ENCODE results near the gene TBC1D26. TPM values are rescaled to one million over a fixed set of nuclear protein-coding genes. Genes with fewer than 3 reads are reported as not detected.
"Not testable (repeated sequence)": the region's sequence is repeated elsewhere in the genome, so short reads cannot be mapped to it uniquely, and the experiment has no call there.

Gene TBC1D26
- polyA plus RNA-seq, 2 donors = 0.05 to 0.06 TPM

GRCh38 chr17:15779119-15779518, 47.0 kb downstream of the TBC1D26 start:
- H3K9me3 ChIP-seq (ENCODE audit: control insufficient read depth in 2 of 2, insufficient read depth in 1 of 2, low read depth in 1 of 2, low read length in 1 of 2) = no peaks in the 10 kb centered on the region

GRCh38 chr17:15780188-15780587, 48.1 kb downstream of the TBC1D26 start:
- no peak overlapping the region for H3K27ac ChIP-seq (ENCODE audit: low read depth in 2 of 2, low read length in 1 of 2)
- H3K36me3 ChIP-seq (ENCODE audit: control insufficient read depth in 2 of 2, insufficient read depth in 2 of 2, low read length in 1 of 2) = no peaks in the 10 kb centered on the region
- no peaks in the 10 kb centered on the region for H3K27me3 ChIP-seq (ENCODE audit: control insufficient read depth in 1 of 2, insufficient read depth in 2 of 2, low read length in 2 of 2)
- H3K4me1 ChIP-seq (ENCODE audit: control insufficient read depth in 2 of 2, insufficient read depth in 2 of 2, low read length in 1 of 2) = no peaks in the 10 kb centered on the region
- H3K9me3 ChIP-seq (ENCODE audit: control insufficient read depth in 2 of 2, insufficient read depth in 1 of 2, low read depth in 1 of 2, low read length in 1 of 2) = no peaks in the 10 kb centered on the region
- H3K4me3 ChIP-seq (ENCODE audit: low read depth in 1 of 2, low read length in 2 of 2) = no peak overlapping the region

More at GRCh38 chr17:15779119-15779518, 47.0 kb downstream of the TBC1D26 start:
- Histone ChIP-seq H3K36me3 (ENCODE audit: control insufficient read depth in 2 of 2, insufficient read depth in 2 of 2, low read length in 1 of 2) (no peaks in the 10 kb centered on the region), H3K4me3 (ENCODE audit: low read depth in 1 of 2, low read length in 2 of 2) (no peak overlapping the region), H3K27ac (ENCODE audit: low read depth in 2 of 2, low read length in 1 of 2) (no peak overlapping the region), H3K4me1 (ENCODE audit: control insufficient read depth in 2 of 2, insufficient read depth in 2 of 2, low read length in 1 of 2) (no peaks in the 10 kb centered on the region), H3K27me3 (ENCODE audit: control insufficient read depth in 1 of 2, insufficient read depth in 2 of 2, low read length in 2 of 2) (no peaks in the 10 kb centered on the region)
- WGBS, 2 donors = 79 to 86% methylated on average over 1 of the region's 1 CpG

DNA sequence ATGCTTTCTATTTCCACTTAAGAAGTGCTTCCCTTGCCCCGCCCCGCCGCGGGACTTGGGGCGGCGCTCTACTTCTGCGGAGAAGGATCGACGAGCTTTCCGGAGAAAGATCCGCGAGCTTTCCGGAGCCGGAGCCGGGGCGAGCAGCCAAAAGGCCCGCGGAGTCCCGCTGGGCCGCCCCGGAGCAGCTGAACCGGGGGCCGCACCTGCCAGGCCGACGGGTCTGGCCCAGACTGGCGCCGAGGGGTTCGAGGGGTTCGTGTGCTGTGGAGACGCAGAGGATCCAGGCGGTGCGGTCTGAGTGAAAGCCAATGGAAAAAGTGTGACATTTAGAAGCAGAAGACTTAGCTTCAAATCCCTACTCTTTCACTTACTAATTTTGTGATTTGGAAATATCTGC, 50.8 kb downstream of the TBC1D26 start:
- Histone ChIP-seq H3K4me3 (ENCODE audit: low read depth in 1 of 2, low read length in 2 of 2) (peak overlapping the region; percentile 37 to 45), H3K27ac (ENCODE audit: low read depth in 2 of 2, low read length in 1 of 2) (peak overlapping the region; percentile 29 to 58), H3K4me1 (ENCODE audit: control insufficient read depth in 2 of 2, insufficient read depth in 2 of 2, low read length in 1 of 2) (no peaks in the 10 kb centered on the region), H3K36me3 (ENCODE audit: control insufficient read depth in 2 of 2, insufficient read depth in 2 of 2, low read length in 1 of 2) (no peaks in the 10 kb centered on the region), H3K27me3 (ENCODE audit: control insufficient read depth in 1 of 2, insufficient read depth in 2 of 2, low read length in 2 of 2) (no peaks in the 10 kb centered on the region), H3K9me3 (ENCODE audit: control insufficient read depth in 2 of 2, insufficient read depth in 1 of 2, low read depth in 1 of 2, low read length in 1 of 2) (no peaks in the 10 kb centered on the region)
- WGBS, 2 donors = 9% methylated on average over 32 of the region's 32 CpGs

GRCh38 chr17:15783461-15783860, 51.4 kb downstream of the TBC1D26 start:
- H3K27me3 ChIP-seq (ENCODE audit: control insufficient read depth in 1 of 2, insufficient read depth in 2 of 2, low read length in 2 of 2) = no peaks in the 10 kb centered on the region
- 74 to 80% methylated on average over 2 of the region's 2 CpGs for WGBS, 2 donors
- no peak overlapping the region for H3K27ac ChIP-seq (ENCODE audit: low read depth in 2 of 2, low read length in 1 of 2)

GRCh38 chr17:15784351-15784750, 52.3 kb downstream of the TBC1D26 start:
- H3K27ac ChIP-seq (ENCODE audit: low read depth in 2 of 2, low read length in 1 of 2); H3K27me3 ChIP-seq (ENCODE audit: control insufficient read depth in 1 of 2, insufficient read depth in 2 of 2, low read length in 2 of 2); H3K36me3 ChIP-seq (ENCODE audit: control insufficient read depth in 2 of 2, insufficient read depth in 2 of 2, low read length in 1 of 2); H3K4me1 ChIP-seq (ENCODE audit: control insufficient read depth in 2 of 2, insufficient read depth in 2 of 2, low read length in 1 of 2); H3K4me3 ChIP-seq (ENCODE audit: low read depth in 1 of 2, low read length in 2 of 2); H3K9me3 ChIP-seq (ENCODE audit: control insufficient read depth in 2 of 2, insufficient read depth in 1 of 2, low read depth in 1 of 2, low read length in 1 of 2): not testable (repeated sequence)
- WGBS, 2 donors = 69 to 72% methylated on average over 2 of the region's 2 CpGs

More at GRCh38 chr17:15783461-15783860, 51.4 kb downstream of the TBC1D26 start:
- no peaks in the 10 kb centered on the region for H3K9me3 ChIP-seq (ENCODE audit: control insufficient read depth in 2 of 2, insufficient read depth in 1 of 2, low read depth in 1 of 2, low read length in 1 of 2)
- H3K4me3 ChIP-seq (ENCODE audit: low read depth in 1 of 2, low read length in 2 of 2) = no peak overlapping the region
- no peaks in the 10 kb centered on the region for H3K36me3 ChIP-seq (ENCODE audit: control insufficient read depth in 2 of 2, insufficient read depth in 2 of 2, low read length in 1 of 2)
- H3K4me1 ChIP-seq (ENCODE audit: control insufficient read depth in 2 of 2, insufficient read depth in 2 of 2, low read length in 1 of 2) = no peaks in the 10 kb centered on the region

DNA sequence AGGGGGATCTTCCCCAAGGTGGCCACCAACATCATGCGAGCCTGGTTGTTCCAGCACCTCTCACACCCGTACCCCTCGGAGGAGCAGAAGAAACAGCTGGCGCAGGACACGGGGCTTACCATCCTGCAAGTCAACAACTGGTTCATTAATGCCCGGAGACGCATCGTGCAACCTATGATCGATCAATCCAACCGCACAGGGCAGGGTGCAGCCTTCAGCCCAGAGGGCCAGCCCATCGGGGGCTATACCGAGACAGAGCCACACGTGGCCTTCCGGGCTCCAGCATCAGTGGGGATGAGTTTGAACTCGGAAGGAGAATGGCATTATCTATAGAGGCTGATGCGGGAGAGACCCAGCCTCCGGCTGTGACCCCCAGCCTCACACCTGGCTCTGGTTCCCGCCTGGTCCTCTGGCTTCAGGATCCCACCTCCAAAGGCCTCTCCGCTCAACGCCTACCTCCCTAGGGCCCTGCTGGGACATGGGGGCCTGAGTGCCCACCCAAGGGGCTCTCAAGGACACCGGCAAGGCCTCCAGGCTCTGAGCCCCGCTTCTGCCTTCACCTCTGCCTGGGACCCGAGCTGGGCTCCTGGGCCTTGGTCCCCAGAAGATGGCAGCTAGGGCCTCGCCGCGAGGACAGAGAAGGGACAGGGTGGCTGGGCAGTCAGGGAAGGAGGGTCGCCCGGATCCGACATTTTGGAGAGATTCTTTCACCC, 55.4 kb downstream of the TBC1D26 start:
- not testable (repeated sequence) for H3K9me3 ChIP-seq (ENCODE audit: control insufficient read depth in 2 of 2, insufficient read depth in 1 of 2, low read depth in 1 of 2, low read length in 1 of 2); H3K36me3 ChIP-seq (ENCODE audit: control insufficient read depth in 2 of 2, insufficient read depth in 2 of 2, low read length in 1 of 2)
- 94 to 95% methylated on average over 29 of the region's 29 CpGs for WGBS, 2 donors

GRCh38 chr17:15788365-15788764, 56.3 kb downstream of the TBC1D26 start:
- H3K4me3 ChIP-seq (ENCODE audit: low read depth in 1 of 2, low read length in 2 of 2); H3K4me1 ChIP-seq (ENCODE audit: control insufficient read depth in 2 of 2, insufficient read depth in 2 of 2, low read length in 1 of 2); H3K27ac ChIP-seq (ENCODE audit: low read depth in 2 of 2, low read length in 1 of 2); H3K36me3 ChIP-seq (ENCODE audit: control insufficient read depth in 2 of 2, insufficient read depth in 2 of 2, low read length in 1 of 2); H3K27me3 ChIP-seq (ENCODE audit: control insufficient read depth in 1 of 2, insufficient read depth in 2 of 2, low read length in 2 of 2); H3K9me3 ChIP-seq (ENCODE audit: control insufficient read depth in 2 of 2, insufficient read depth in 1 of 2, low read depth in 1 of 2, low read length in 1 of 2): not testable (repeated sequence)
- no CpG with 5 or more reads among the region's 2 CpGs for WGBS, 2 donors

More for the DNA sequence above, 55.4 kb downstream of the TBC1D26 start:
- H3K4me1 ChIP-seq (ENCODE audit: control insufficient read depth in 2 of 2, insufficient read depth in 2 of 2, low read length in 1 of 2); H3K27ac ChIP-seq (ENCODE audit: low read depth in 2 of 2, low read length in 1 of 2); H3K4me3 ChIP-seq (ENCODE audit: low read depth in 1 of 2, low read length in 2 of 2); H3K27me3 ChIP-seq (ENCODE audit: control insufficient read depth in 1 of 2, insufficient read depth in 2 of 2, low read length in 2 of 2): not testable (repeated sequence)

Other genes starting within 250 kb of the TBC1D26 start
- gene TVP23C, start 168.8 kb upstream of the TBC1D26 start, polyA plus RNA-seq = 1 to 10 TPM; 3.0 to 7.0 TPM
- gene FBXW10B, start 112.6 kb upstream of the TBC1D26 start, polyA plus RNA-seq = 10 to 100 TPM in 1 of 2 donors, 1 to 10 TPM in 1; 9.1 to 13.9 TPM
- gene TRIM16, start 48.0 kb upstream of the TBC1D26 start, polyA plus RNA-seq = 100 to 1,000 TPM in 1 of 2 donors, 10 to 100 TPM in 1; 72.2 to 140 TPM
- 1 to 10 TPM; 5.4 to 5.8 TPM for gene ZNF286A, start 32.5 kb upstream of the TBC1D26 start, polyA plus RNA-seq
- gene ADORA2B, start 212.8 kb downstream of the TBC1D26 start, polyA plus RNA-seq = 10 to 100 TPM in 1 of 2 donors, 1 to 10 TPM in 1; 4.4 to 11.6 TPM

Data from esophagus (tissue), 2 donors.